Fibroblast of the aortic adventitia (primary cell): Measurements from ENCODE around the gene MOBP. TPM values are rescaled to one million over a fixed set of nuclear protein-coding genes. Genes with fewer than 3 reads are reported as not detected.

ENCODE experiments used
- DNase-seq: peaks from one replicate; pipeline ENCODE4 v3.0.0-alpha.2; 2010; ENCODE audit warnings: low read depth
- H3K4me3 ChIP-seq: 2 replicates; pipeline ENCODE4 v1.5.1; 2011; ENCODE audit warnings: low read depth, mild to moderate bottlenecking, control low read depth, low read length, moderate library complexity
- CTCF ChIP-seq: IDR thresholded peaks from 2 replicates; pipeline ENCODE4 v1.5.1; 2011; ENCODE audit warnings: mild to moderate bottlenecking, low read length, control low read depth, inconsistent platforms; ENCODE audit not compliant: insufficient read depth
- total RNA-seq: library from RNA; depleted of rRNA; stranded (reverse); fragments of >200 nt; gene quantifications from 2 replicates; pipeline ENCODE4 v1.2.3, GENCODE V29; 2012; ENCODE audit warnings: low replicate concordance

MOBP gene
- total RNA-seq, 1 donor: not detected

DNA sequence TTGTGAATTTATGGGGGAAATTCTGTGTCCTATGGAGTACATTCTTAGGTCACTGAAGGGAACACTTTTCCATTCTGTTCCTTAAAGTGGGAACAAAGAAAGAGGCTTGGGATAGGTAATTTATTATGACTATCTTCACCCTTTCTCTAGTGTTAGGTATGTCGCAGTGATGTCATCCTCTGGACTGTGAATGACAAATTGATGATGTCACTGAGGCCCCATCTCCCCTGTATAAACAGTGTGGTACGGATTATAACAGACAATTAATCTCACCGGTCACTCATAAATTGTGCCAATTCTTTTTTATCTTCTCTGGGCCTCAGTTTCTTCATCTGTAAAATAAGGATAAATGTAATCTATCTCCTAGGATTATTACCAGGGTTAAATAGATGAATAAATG is 23.5 kb downstream of the MOBP start:
- no peak for DNase-seq
- TF ChIP-seq CTCF: no peak
- H3K4me3 ChIP-seq: no peak overlapping the region

DNA sequence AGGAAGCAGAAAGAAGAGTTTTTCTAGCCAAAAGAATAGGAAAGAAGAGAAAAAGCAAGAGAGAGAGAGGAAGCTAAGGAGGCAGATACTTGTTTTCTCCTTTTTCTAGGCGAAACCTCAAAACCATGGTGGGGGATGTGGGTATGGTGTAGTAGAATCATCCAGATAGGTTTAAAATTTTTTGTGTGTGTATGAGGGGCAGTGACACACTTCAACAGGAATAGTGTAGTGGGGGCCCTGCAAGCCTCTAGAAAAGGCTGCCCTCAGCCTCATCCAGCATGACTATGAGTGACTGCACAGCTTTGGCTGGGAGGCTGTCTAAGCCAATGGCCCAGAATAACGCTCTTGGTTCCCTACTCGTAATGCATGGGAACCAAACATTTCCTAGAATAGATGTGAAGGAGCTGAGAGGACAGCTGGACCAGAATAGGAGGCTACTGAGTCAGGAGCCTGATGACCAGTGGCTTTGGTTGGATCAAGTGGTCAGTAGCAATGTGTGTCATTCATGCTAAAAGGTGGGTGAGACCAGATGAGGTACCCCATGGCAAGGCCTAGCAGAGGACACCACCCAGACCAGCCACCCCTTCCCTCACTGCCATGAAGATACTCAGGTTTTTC is 24.4 kb downstream of the MOBP start:
- H3K4me3 ChIP-seq: no peak overlapping the region
- DNase-seq: no peak
- TF ChIP-seq CTCF: no peak

DNA sequence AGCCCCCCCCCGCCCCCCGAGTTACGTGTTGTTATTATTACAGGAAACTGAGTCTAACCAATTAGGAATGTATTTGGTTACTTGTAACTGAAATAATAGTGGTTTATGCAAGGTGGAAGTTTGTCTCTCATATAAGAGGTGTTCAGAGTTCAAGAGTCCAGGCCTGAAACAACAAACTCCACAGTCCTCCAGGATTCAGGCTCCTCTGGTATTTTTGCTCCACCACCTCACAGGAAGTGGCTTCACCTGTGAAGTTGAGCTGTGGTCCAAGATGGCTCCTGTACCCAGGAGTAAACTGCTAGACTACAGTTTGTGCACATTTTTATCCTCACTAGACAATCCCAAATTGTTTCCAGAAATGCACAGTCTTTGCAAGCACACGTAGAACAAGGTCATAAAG is 27.3 kb downstream of the MOBP start:
- no peak for DNase-seq
- H3K4me3 ChIP-seq: no peak overlapping the region
- TF ChIP-seq CTCF: no peak

GRCh38 chr3:39497753-39498152 is 30.3 kb downstream of the MOBP start:
- no peak for TF ChIP-seq CTCF
- no peak overlapping the region for H3K4me3 ChIP-seq
- DNase-seq: no peak

DNA sequence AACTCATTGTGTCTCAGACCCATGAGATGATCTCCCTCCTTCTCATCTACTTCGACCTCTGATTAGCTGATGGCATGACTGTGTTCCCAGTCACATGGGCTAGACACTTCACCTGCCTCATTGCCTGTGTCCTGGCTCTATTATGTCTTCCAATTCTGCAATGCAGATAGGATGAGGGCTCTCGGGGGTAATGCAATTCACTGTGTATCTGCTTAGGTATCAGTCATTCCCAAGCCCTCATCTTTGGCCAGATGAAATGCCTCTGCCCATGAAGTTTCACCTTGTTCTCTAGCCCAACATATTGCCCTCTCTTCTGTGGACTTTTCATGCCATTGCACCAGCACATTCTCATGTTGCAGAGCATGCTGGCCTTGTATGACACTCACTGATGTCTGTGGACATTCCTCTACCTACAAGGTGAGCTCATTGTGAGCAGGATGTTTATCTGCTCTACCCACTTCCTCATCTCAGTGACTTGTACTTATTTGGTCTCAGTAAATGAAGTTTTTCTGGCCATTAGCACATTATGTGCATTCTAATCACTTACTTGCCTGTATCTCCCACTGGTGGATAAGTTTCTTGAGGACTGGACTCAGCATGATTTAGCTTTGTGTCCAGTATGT is 32.3 kb downstream of the MOBP start:
- TF ChIP-seq CTCF: no peak
- DNase-seq: no peak
- H3K4me3 ChIP-seq: no peak overlapping the region

GRCh38 chr3:39501059-39501458 is 33.6 kb downstream of the MOBP start:
- DNase-seq: no peak
- no peak overlapping the region for H3K4me3 ChIP-seq
- no peak for TF ChIP-seq CTCF
